IMR-90 (cell line): ENCODE results near the gene MRPS35. TPM values are rescaled to one million over a fixed set of nuclear protein-coding genes. Genes with fewer than 3 reads are reported as not detected.

Experiments
- ATAC-seq: fragments of 200-7000 bp; cut with Tn5 transposase; 2 replicates; pipeline ENCODE4 v1.9.1; 2020; ENCODE audit warnings: low read depth, mild to moderate bottlenecking, moderate library complexity
- BruUV-seq: library from RNA; stranded (reverse); fragments of 400-500 nt; replicated peaks from 2 replicates; lab custom pipeline; 2021; lab: Mats Ljungman, UMichigan
- CTCF ChIA-PET: fragments of 300-600 bp; formaldehyde crosslinking; extraction: SDS; loops from one replicate; lab custom pipeline; 2021; ENCODE audit warnings: antibody characterized with exemption; lab: Yijun Ruan, JAX
- POLR2A ChIA-PET: fragments of 300-600 bp; sonication (Branson Sonifier 250); formaldehyde crosslinking; loops from one replicate; lab custom pipeline; 2022; ENCODE audit warnings: antibody characterized with exemption; ENCODE audit not compliant: unreplicated experiment; lab: Charles Lee
- DNase-seq: peaks from one replicate; pipeline ENCODE4 v3.0.0; 2013
- H2AFZ ChIP-seq: replicated peaks from 2 replicates; pipeline ENCODE3; 2013; ENCODE audit warnings: low read length, mild to moderate bottlenecking; ENCODE audit not compliant: poor library complexity
- H2AK5ac ChIP-seq: 2 replicates; pipeline ENCODE4 v1.6.1; 2013; ENCODE audit warnings: low read depth, low read length, inconsistent platforms
- H2AK9ac ChIP-seq: replicated peaks from 2 replicates; pipeline ENCODE3; 2013; ENCODE audit warnings: mild to moderate bottlenecking, low read depth, low read length, moderate library complexity; ENCODE audit not compliant: poor library complexity
- H2BK120ac ChIP-seq: 2 replicates; pipeline ENCODE4 v1.6.1; 2013; ENCODE audit warnings: low read depth, low read length, inconsistent platforms
- H2BK15ac ChIP-seq: 3 replicates; pipeline ENCODE4 v1.6.1; 2013; ENCODE audit warnings: low read depth, low read length, inconsistent platforms
- H2BK20ac ChIP-seq: 2 replicates; pipeline ENCODE4 v1.6.1; 2013; ENCODE audit warnings: low read depth, mild to moderate bottlenecking, inconsistent platforms, low read length, moderate library complexity
- H2BK5ac ChIP-seq: 2 replicates; pipeline ENCODE4 v1.6.1; 2013; ENCODE audit warnings: mild to moderate bottlenecking, low read depth, low read length, inconsistent platforms; ENCODE audit not compliant: poor library complexity, severe bottlenecking
- H3K14ac ChIP-seq: replicated peaks from 2 replicates; pipeline ENCODE4 v1.6.1; 2013; ENCODE audit warnings: low read depth, low read length, inconsistent platforms
- H3K18ac ChIP-seq: 2 replicates; pipeline ENCODE4 v1.6.1; 2013; ENCODE audit warnings: low read depth, low read length, control low read depth
- H3K23ac ChIP-seq: 2 replicates; pipeline ENCODE4 v1.6.1; 2013; ENCODE audit warnings: low read depth, low read length, inconsistent platforms
- H3K27ac ChIP-seq: 2 replicates; pipeline ENCODE4 v1.5.1; 2013; ENCODE audit warnings: mild to moderate bottlenecking, control low read depth, low read length; ENCODE audit not compliant: insufficient read depth
- H3K27me3 ChIP-seq: 2 replicates; pipeline ENCODE4 v1.6.1; 2013; ENCODE audit warnings: low read length; ENCODE audit not compliant: control insufficient read depth, insufficient read depth
- H3K36me3 ChIP-seq: 2 replicates; pipeline ENCODE4 v1.6.1; 2013; ENCODE audit warnings: low read length, mixed read lengths; ENCODE audit not compliant: control insufficient read depth, insufficient read depth
- H3K4ac ChIP-seq: 2 replicates; pipeline ENCODE4 v1.6.1; 2013; ENCODE audit warnings: low read depth, low read length, inconsistent platforms
- H3K4me1 ChIP-seq: 2 replicates; pipeline ENCODE4 v1.6.1; 2013; ENCODE audit warnings: low read length, mixed read lengths; ENCODE audit not compliant: control insufficient read depth, insufficient read depth
- H3K4me2 ChIP-seq: 2 replicates; pipeline ENCODE4 v1.6.1; 2013; ENCODE audit warnings: low read depth, mild to moderate bottlenecking, control low read depth, low read length, moderate library complexity
- H3K4me3 ChIP-seq: 2 replicates; pipeline ENCODE4 v1.5.1; 2013; ENCODE audit warnings: low read depth, mild to moderate bottlenecking, control low read depth, low read length, moderate library complexity; ENCODE audit not compliant: insufficient read depth
- H3K56ac ChIP-seq: 2 replicates; pipeline ENCODE4 v1.6.1; 2013; ENCODE audit warnings: low read length, inconsistent platforms; ENCODE audit not compliant: insufficient read depth; ENCODE audit errors: extremely low read depth
- H3K79me1 ChIP-seq, 2 experiments: 2 replicates each; pipeline ENCODE4 v1.6.1; 2013; ENCODE audit warnings: low read length in 2 of 2, inconsistent platforms in 1 of 2, low read depth in 1 of 2
- H3K9ac ChIP-seq: 2 replicates; pipeline ENCODE4 v1.6.1; 2013; ENCODE audit warnings: low read depth, low read length, control low read depth
- H3K9me1 ChIP-seq: 2 replicates; pipeline ENCODE4 v1.6.1; 2013; ENCODE audit warnings: low read length, inconsistent platforms; ENCODE audit not compliant: insufficient read depth
- H3K9me3 ChIP-seq: 2 replicates; pipeline ENCODE4 v1.6.1; 2013; ENCODE audit warnings: low read length; ENCODE audit not compliant: control insufficient read depth, insufficient read depth
- H4K20me1 ChIP-seq: 2 replicates; pipeline ENCODE4 v1.6.1; 2013; ENCODE audit warnings: low read length, inconsistent platforms; ENCODE audit not compliant: insufficient read depth
- H4K5ac ChIP-seq: 2 replicates; pipeline ENCODE4 v1.6.1; 2013; ENCODE audit warnings: mild to moderate bottlenecking, low read depth, low read length, control low read depth
- H4K8ac ChIP-seq, 2 experiments: 2 replicates each; pipeline ENCODE4 v1.6.1; 2013; ENCODE audit warnings: low read depth in 2 of 2, low read length in 2 of 2, control low read depth in 1 of 2, inconsistent platforms in 1 of 2
- H4K91ac ChIP-seq: 2 replicates; pipeline ENCODE4 v1.6.1; 2013; ENCODE audit warnings: low read depth, low read length, inconsistent platforms; ENCODE audit not compliant: insufficient read depth
- BHLHE40 ChIP-seq: fragments of 150-350 bp; IDR thresholded peaks from 2 replicates; pipeline ENCODE4 v1.6.1; 2016; ENCODE audit warnings: mild to moderate bottlenecking, low read depth, low read length
- CHD1 ChIP-seq: IDR thresholded peaks from 2 replicates; pipeline ENCODE4 v1.6.1; 2012; ENCODE audit warnings: low read depth, low read length, improper control_type of control experiment
- FOS ChIP-seq: fragments of 150-350 bp; IDR thresholded peaks from 2 replicates; pipeline ENCODE4 v1.6.1; 2016; ENCODE audit warnings: low read depth, low read length
- MAFK ChIP-seq: IDR thresholded peaks from 2 replicates; pipeline ENCODE4 v1.6.1; 2012; ENCODE audit warnings: low read depth, low read length, improper control_type of control experiment
- MXI1 ChIP-seq: IDR thresholded peaks from 2 replicates; pipeline ENCODE4 v1.6.1; 2012; ENCODE audit warnings: low read depth, mild to moderate bottlenecking, low read length, moderate library complexity, borderline replicate concordance
- NFE2L2 ChIP-seq: fragments of 150-350 bp; IDR thresholded peaks from 2 replicates; pipeline ENCODE4 v1.6.1; 2016; ENCODE audit warnings: low read depth, mild to moderate bottlenecking, low read length
- POLR2A ChIP-seq: IDR thresholded peaks from 2 replicates; pipeline ENCODE4 v1.6.1; 2012; ENCODE audit warnings: mild to moderate bottlenecking, low read depth, low read length
- RAD21 ChIP-seq: IDR thresholded peaks from 2 replicates; pipeline ENCODE4 v1.6.1; 2012; ENCODE audit warnings: low read length, improper control_type of control experiment
- RFX5 ChIP-seq: IDR thresholded peaks from 2 replicates; pipeline ENCODE4 v1.8.0; 2012; ENCODE audit warnings: low read depth, mild to moderate bottlenecking, low read length, moderate library complexity
- SMC3 ChIP-seq: fragments of 150-350 bp; IDR thresholded peaks from 2 replicates; pipeline ENCODE4 v1.6.1; 2016; ENCODE audit warnings: low read depth, mild to moderate bottlenecking, antibody characterized with exemption, low read length, moderate library complexity
- WGBS, 2 experiments: methylation state at CpG; one replicate each; pipeline versions ENCODE4 v1.1.5 to v1.1.7; 2013; ENCODE audit warnings: missing lambda C conversion rate in 2 of 2; ENCODE audit not compliant: insufficient read length in 1 of 2; ENCODE audit errors: extremely low coverage in 2 of 2; 5-methylcytosine and 5-hydroxymethylcytosine counted together
- dilution Hi-C: fragments of 300-500 bp; cut with HindIII; formaldehyde crosslinking; loops from one replicate; pipeline ENCODE4 v1.14.3; 2018; ENCODE audit warnings: low sequenced_read_pairs; ENCODE audit not compliant: unreplicated experiment
- in situ Hi-C: fragments of 300-500 bp; cut with MboI; formaldehyde crosslinking; loops from 3 replicates; pipeline ENCODE4 v1.14.3; 2019; ENCODE audit warnings: low sequenced_read_pairs, inconsistent platforms, mixed read lengths
- intact Hi-C: fragments of 100-400 bp; cut with micrococcal nuclease; formaldehyde crosslinking; loops from 2 replicates; pipeline ENCODE4 v1.10.0; 2022
- polyA plus RNA-seq, 3 experiments: library from polyadenylated mRNA; depleted of rRNA; stranded (reverse); fragments of >200 nt; gene quantifications; 2 replicates each; pipeline ENCODE4 v1.2.3, GENCODE V29; 2012; ENCODE audit warnings: low replicate concordance in 1 of 3
- total RNA-seq: library from RNA; depleted of rRNA; stranded (reverse); fragments of >200 nt; gene quantifications from 2 replicates; pipeline ENCODE4 v1.2.3, GENCODE V29; 2012
- TF ChIP-seq, protein P1 (sequence below): conservative IDR thresholded peaks from 2 replicates; pipeline ENCODE4 v1.5.1; 2012; ENCODE audit warnings: mild to moderate bottlenecking, low read depth, low read length, improper control_type of control experiment
- TF ChIP-seq, protein P2 (sequence below): fragments of 150-350 bp; IDR thresholded peaks from 2 replicates; pipeline ENCODE4 v1.6.1; 2016; ENCODE audit warnings: low read depth, mild to moderate bottlenecking, low read length, moderate library complexity, borderline replicate concordance
- TF ChIP-seq, protein P3 (sequence below): fragments of 150-350 bp; IDR thresholded peaks from 2 replicates; pipeline ENCODE4 v1.6.1; 2017; ENCODE audit warnings: mild to moderate bottlenecking, antibody characterized with exemption, low read length, low read depth

MRPS35 gene
- total and polyA plus RNA-seq, 2 of the 4 experiments (the other 2 are of a cell fraction): 27.4 to 40.1 TPM

DNA sequence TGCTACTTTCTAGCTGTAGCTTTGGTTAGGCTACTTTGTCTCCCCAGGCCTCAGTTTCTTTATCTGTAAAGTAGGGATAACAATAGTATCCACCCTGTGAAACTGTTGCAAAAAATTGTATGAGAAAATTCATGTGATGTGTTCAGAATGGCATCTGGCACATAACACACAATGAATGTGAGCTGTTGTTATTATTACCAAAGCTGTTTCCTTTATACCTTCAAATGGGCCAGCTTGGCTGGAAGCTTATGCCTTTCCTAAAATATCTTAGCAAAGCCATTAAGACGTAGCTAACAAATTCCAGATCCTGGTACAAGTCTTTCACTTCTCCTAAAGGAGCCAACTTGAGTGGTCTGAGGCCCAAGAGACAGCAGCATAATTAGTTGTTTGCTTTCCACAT is 94.6 kb downstream of the MRPS35 start:
- in situ Hi-C loops: no loop called here
- H2BK20ac ChIP-seq: no peak overlapping the region
- H4K20me1 ChIP-seq: no peaks in the 10 kb centered on the region; the same call in 1 of the 2 replicates
- no peak overlapping the region for H3K4me2 ChIP-seq
- no peaks in the 10 kb centered on the region for H3K36me3 ChIP-seq
- 0 out of 2 replicates have a peak overlapping the region, but pooled peaks have one; percentile 37 for H3K14ac ChIP-seq
- ChIA-PET CTCF (no interaction called here), POLR2A (no interaction called here)
- H3K79me1 ChIP-seq: peaks cover 0 to 13% of the 10 kb centered on the region in 2 experiments; a peak in 2 of 4 replicates
- no peak for DNase-seq
- no peak overlapping the region for H3K56ac ChIP-seq
- no peak overlapping the region for H4K5ac ChIP-seq
- no CpG with 5 or more reads among the region's 1 CpG for WGBS, 2 experiments
- no peak overlapping the region for H2AK9ac ChIP-seq
- H2BK5ac ChIP-seq: no peak overlapping the region
- ATAC-seq: no peak
- H3K27ac ChIP-seq: no peak overlapping the region
- H3K4me1 ChIP-seq: no peaks in the 10 kb centered on the region; the same call in 1 of the 2 replicates
- H3K9ac ChIP-seq: no peak overlapping the region
- H3K4ac ChIP-seq: no peak overlapping the region
- H3K4me3 ChIP-seq: no peak overlapping the region
- no peaks in the 10 kb centered on the region for H3K9me3 ChIP-seq
- no peak overlapping the region for H4K91ac ChIP-seq
- intact Hi-C loops: no loop called here
- H2BK15ac ChIP-seq: no peak overlapping the region
- no TSS peak for BruUV-seq
- dilution Hi-C loops: no loop called here
- H2AFZ ChIP-seq: no peak overlapping the region
- peaks cover 15% of the 10 kb centered on the region; the same call in 1 of the 2 replicates for H3K9me1 ChIP-seq
- no peak overlapping the region for H3K18ac ChIP-seq
- H3K27me3 ChIP-seq: no peaks in the 10 kb centered on the region
- H2BK120ac ChIP-seq: no peak overlapping the region
- H4K8ac ChIP-seq: no peak overlapping the region
- no peak overlapping the region for H3K23ac ChIP-seq
- no peak overlapping the region for H2AK5ac ChIP-seq
- TF ChIP-seq BHLHE40 (no peak), SMC3 (no peak), MXI1 (no peak), MAFK (no peak), RAD21 (no peak), POLR2A (no peak), NFE2L2 (no peak), FOS (no peak), CHD1 (no peak), RFX5 (no peak)
- TF ChIP-seq, protein P1, sequence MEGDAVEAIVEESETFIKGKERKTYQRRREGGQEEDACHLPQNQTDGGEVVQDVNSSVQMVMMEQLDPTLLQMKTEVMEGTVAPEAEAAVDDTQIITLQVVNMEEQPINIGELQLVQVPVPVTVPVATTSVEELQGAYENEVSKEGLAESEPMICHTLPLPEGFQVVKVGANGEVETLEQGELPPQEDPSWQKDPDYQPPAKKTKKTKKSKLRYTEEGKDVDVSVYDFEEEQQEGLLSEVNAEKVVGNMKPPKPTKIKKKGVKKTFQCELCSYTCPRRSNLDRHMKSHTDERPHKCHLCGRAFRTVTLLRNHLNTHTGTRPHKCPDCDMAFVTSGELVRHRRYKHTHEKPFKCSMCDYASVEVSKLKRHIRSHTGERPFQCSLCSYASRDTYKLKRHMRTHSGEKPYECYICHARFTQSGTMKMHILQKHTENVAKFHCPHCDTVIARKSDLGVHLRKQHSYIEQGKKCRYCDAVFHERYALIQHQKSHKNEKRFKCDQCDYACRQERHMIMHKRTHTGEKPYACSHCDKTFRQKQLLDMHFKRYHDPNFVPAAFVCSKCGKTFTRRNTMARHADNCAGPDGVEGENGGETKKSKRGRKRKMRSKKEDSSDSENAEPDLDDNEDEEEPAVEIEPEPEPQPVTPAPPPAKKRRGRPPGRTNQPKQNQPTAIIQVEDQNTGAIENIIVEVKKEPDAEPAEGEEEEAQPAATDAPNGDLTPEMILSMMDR: no peak
- TF ChIP-seq, protein P2, sequence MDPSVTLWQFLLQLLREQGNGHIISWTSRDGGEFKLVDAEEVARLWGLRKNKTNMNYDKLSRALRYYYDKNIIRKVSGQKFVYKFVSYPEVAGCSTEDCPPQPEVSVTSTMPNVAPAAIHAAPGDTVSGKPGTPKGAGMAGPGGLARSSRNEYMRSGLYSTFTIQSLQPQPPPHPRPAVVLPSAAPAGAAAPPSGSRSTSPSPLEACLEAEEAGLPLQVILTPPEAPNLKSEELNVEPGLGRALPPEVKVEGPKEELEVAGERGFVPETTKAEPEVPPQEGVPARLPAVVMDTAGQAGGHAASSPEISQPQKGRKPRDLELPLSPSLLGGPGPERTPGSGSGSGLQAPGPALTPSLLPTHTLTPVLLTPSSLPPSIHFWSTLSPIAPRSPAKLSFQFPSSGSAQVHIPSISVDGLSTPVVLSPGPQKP: no peak
- TF ChIP-seq, protein P3, sequence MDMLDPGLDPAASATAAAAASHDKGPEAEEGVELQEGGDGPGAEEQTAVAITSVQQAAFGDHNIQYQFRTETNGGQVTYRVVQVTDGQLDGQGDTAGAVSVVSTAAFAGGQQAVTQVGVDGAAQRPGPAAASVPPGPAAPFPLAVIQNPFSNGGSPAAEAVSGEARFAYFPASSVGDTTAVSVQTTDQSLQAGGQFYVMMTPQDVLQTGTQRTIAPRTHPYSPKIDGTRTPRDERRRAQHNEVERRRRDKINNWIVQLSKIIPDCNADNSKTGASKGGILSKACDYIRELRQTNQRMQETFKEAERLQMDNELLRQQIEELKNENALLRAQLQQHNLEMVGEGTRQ: no peak
